Measurements from ENCODE around the gene AFF4. TPM values are rescaled to one million over a fixed set of nuclear protein-coding genes. Genes with fewer than 3 reads are reported as not detected.
A peak's percentile ranks its signal among the peaks of the same experiment; 100 is the strongest.

The AFF4 gene
- total RNA-seq, 2 experiments from 2014 or later, result 21.6 to 42.4 TPM

GRCh38 chr5:132915681-132916080, 47.8 kb downstream of the AFF4 start:
- Histone ChIP-seq H4K20me1 (ENCODE audit: insufficient read depth, low read length) (no peaks in the 10 kb centered on the region), H3K79me2 (ENCODE audit: insufficient read depth, low read depth, low read length) (no peaks in the 10 kb centered on the region), H3K27ac (ENCODE audit: low read depth, low read length, poor library complexity, severe bottlenecking) (no peak overlapping the region), H3K36me3 (ENCODE audit: insufficient read depth, low read length) (peaks cover 71% of the 10 kb centered on the region), H2AFZ (ENCODE audit: low read length) (no peak overlapping the region), H3K4me3 (ENCODE audit: low read depth, low read length, poor library complexity, severe bottlenecking) (no peak overlapping the region), H3K4me1 (ENCODE audit: insufficient read depth, low read length, poor library complexity, severe bottlenecking) (peaks cover 11% of the 10 kb centered on the region), H3K4me2 (ENCODE audit: low read length) (no peak overlapping the region), H3K9me3 (ENCODE audit: low read length) (no peaks in the 10 kb centered on the region), H3K9me2 (ENCODE audit: insufficient read depth, low read length) (no peaks in the 10 kb centered on the region)
- ChIA-PET POLR2A (interaction anchor here (0.7 kb wide), 1 partner anchor 15 kb away, joined by 3 read pairs; no protein-coding TSS in a partner anchor), CTCF (ENCODE audit: unreplicated experiment) (interaction anchor here (0.6 kb wide), 1 partner anchor 168 kb away, joined by 3 read pairs; the partner anchor contains the start of gene CCNI2)
- DNase-seq (ENCODE audit: low spot score), result peak; percentile 25
- TF ChIP-seq CTCF (conservative IDR thresholded peaks at IDR 0.05; ENCODE audit: low read length), result no peak
- no peak for TF ChIP-seq EZH2phosphoT487 (IDR thresholded peaks at IDR 0.05; ENCODE audit: borderline replicate concordance, low read depth, low read length)
- no TSS peak for BruUV-seq (replicated peaks)
- intact Hi-C loops (cut with micrococcal nuclease; ENCODE audit: unreplicated experiment), result no loop called here

- CTCF ChIA-PET (ENCODE audit: unreplicated experiment), result no interaction called here
- no peaks in the 10 kb centered on the region for H4K20me1 ChIP-seq (ENCODE audit: insufficient read depth, low read length)
These were observed 53.7 kb downstream of the AFF4 start for GRCh38 chr5:132909702-132910101.

More at GRCh38 chr5:132909702-132910101, 53.7 kb downstream of the AFF4 start:
- TF ChIP-seq EZH2phosphoT487 (IDR thresholded peaks at IDR 0.05; ENCODE audit: borderline replicate concordance, low read depth, low read length) (no peak), CTCF (conservative IDR thresholded peaks at IDR 0.05; ENCODE audit: low read length) (no peak)
- Histone ChIP-seq H3K4me1 (ENCODE audit: insufficient read depth, low read length, poor library complexity, severe bottlenecking) (peaks cover 14% of the 10 kb centered on the region), H3K36me3 (ENCODE audit: insufficient read depth, low read length) (peaks cover 56% of the 10 kb centered on the region), H3K79me2 (ENCODE audit: insufficient read depth, low read depth, low read length) (no peaks in the 10 kb centered on the region), H3K9me2 (ENCODE audit: insufficient read depth, low read length) (no peaks in the 10 kb centered on the region), H3K4me2 (ENCODE audit: low read length) (no peak overlapping the region), H3K9me3 (ENCODE audit: low read length) (no peaks in the 10 kb centered on the region), H2AFZ (ENCODE audit: low read length) (no peak overlapping the region), H3K4me3 (ENCODE audit: low read depth, low read length, poor library complexity, severe bottlenecking) (no peak overlapping the region), H3K27ac (ENCODE audit: low read depth, low read length, poor library complexity, severe bottlenecking) (no peak overlapping the region)
- no TSS peak for BruUV-seq (replicated peaks)
- intact Hi-C loops (cut with micrococcal nuclease; ENCODE audit: unreplicated experiment), result no loop called here
- POLR2A ChIA-PET, result no interaction called here
- DNase-seq (ENCODE audit: low spot score), result no peak

Measured in OCI-LY7 (cell line).